Type B pancreatic cell (in vitro differentiated cells): ENCODE data around the gene SDF4. TPM values are rescaled to one million over a fixed set of nuclear protein-coding genes. Genes with fewer than 3 reads are reported as not detected.

Experiments
- DNase-seq: peaks from one replicate; pipeline ENCODE4 v3.0.0; 2021; ENCODE audit warnings: mixed read lengths; ENCODE audit not compliant: unreplicated experiment; ENCODE audit errors: extremely low spot score
- H3K27ac Mint-ChIP-seq: 2 replicates; pipeline ENCODE4 v1.8.0; 2021; ENCODE audit warnings: mild to moderate bottlenecking, mixed read lengths
- H3K27me3 Mint-ChIP-seq: 2 replicates; pipeline ENCODE4 v1.8.0; 2021; ENCODE audit warnings: mixed read lengths
- H3K36me3 Mint-ChIP-seq: 2 replicates; pipeline ENCODE4 v1.8.0; 2021; ENCODE audit warnings: mixed read lengths
- H3K4me1 Mint-ChIP-seq: one replicate; pipeline ENCODE4 v1.8.0; 2021; ENCODE audit warnings: mixed read lengths; ENCODE audit not compliant: unreplicated experiment
- H3K4me3 Mint-ChIP-seq: 2 replicates; pipeline ENCODE4 v1.8.0; 2021; ENCODE audit warnings: mild to moderate bottlenecking, mixed read lengths
- H3K9me3 Mint-ChIP-seq: 2 replicates; pipeline ENCODE4 v1.8.0; 2021; ENCODE audit warnings: mixed read lengths
- CTCF ChIP-seq: fragments of 200-600 bp; sonication (generic); conservative IDR thresholded peaks from 2 replicates; pipeline ENCODE4 v1.5.0; 2021; ENCODE audit warnings: antibody characterized with exemption, mild to moderate bottlenecking
- total RNA-seq: library from RNA; stranded (reverse); gene quantifications from 2 replicates; pipeline ENCODE4 v1.2.1, GENCODE V29; 2021; ENCODE audit warnings: low replicate concordance

SDF4 gene
- total RNA-seq, 1 donor from 2014 or later, result 116 TPM

- Mint-ChIP-seq H3K27ac (peak overlapping the region; percentile 60), H3K36me3 (peaks cover 5% of the 10 kb centered on the region), H3K9me3 (no peaks in the 10 kb centered on the region), H3K27me3 (no peaks in the 10 kb centered on the region), H3K4me1 (peaks cover 26% of the 10 kb centered on the region), H3K4me3 (peak overlapping the region; percentile 74)
- DNase-seq, result no peak
- TF ChIP-seq CTCF, result no peak
These were observed 39.0 kb upstream of the SDF4 start for GRCh38 chr1:1270813-1271212.

- H3K36me3 Mint-ChIP-seq, result peaks cover 5% of the 10 kb centered on the region
These were observed 36.5 kb upstream of the SDF4 start for GRCh38 chr1:1268284-1268682.

GRCh38 chr1:1267488-1268283, 35.9 kb upstream of the SDF4 start:
- H3K27ac Mint-ChIP-seq, result no peak overlapping the region

More at GRCh38 chr1:1268284-1268682, 36.5 kb upstream of the SDF4 start:
- no peaks in the 10 kb centered on the region for H3K27me3 Mint-ChIP-seq
- DNase-seq, result no peak
- no peak overlapping the region for H3K27ac Mint-ChIP-seq
- no peaks in the 10 kb centered on the region for H3K9me3 Mint-ChIP-seq
- peaks cover 26% of the 10 kb centered on the region for H3K4me1 Mint-ChIP-seq
- no peak for TF ChIP-seq CTCF
- H3K4me3 Mint-ChIP-seq, result no peak overlapping the region

GRCh38 chr1:1264868-1265272, 33.1 kb upstream of the SDF4 start:
- peaks cover 4% of the 10 kb centered on the region for H3K36me3 Mint-ChIP-seq
- DNase-seq, result no peak

More at GRCh38 chr1:1267488-1268283, 35.9 kb upstream of the SDF4 start:
- Mint-ChIP-seq H3K9me3 (no peaks in the 10 kb centered on the region), H3K4me3 (no peak overlapping the region), H3K27me3 (no peaks in the 10 kb centered on the region), H3K4me1 (peaks cover 25% of the 10 kb centered on the region), H3K36me3 (peaks cover 5% of the 10 kb centered on the region)
- no peak for DNase-seq
- no peak for TF ChIP-seq CTCF

GRCh38 chr1:1264026-1264425, 32.2 kb upstream of the SDF4 start:
- Mint-ChIP-seq H3K27me3 (no peaks in the 10 kb centered on the region), H3K4me3 (no peak overlapping the region), H3K9me3 (no peaks in the 10 kb centered on the region), H3K27ac (no peak overlapping the region), H3K4me1 (no peaks in the 10 kb centered on the region), H3K36me3 (peaks cover 5% of the 10 kb centered on the region)
- no peak for TF ChIP-seq CTCF
- no peak for DNase-seq

More at GRCh38 chr1:1264868-1265272, 33.1 kb upstream of the SDF4 start:
- no peaks in the 10 kb centered on the region for H3K27me3 Mint-ChIP-seq
- no peak overlapping the region for H3K27ac Mint-ChIP-seq
- no peak overlapping the region for H3K4me3 Mint-ChIP-seq
- H3K9me3 Mint-ChIP-seq, result no peaks in the 10 kb centered on the region
- H3K4me1 Mint-ChIP-seq, result peaks cover 2% of the 10 kb centered on the region
- TF ChIP-seq CTCF, result peak; percentile 36
